HepG2 (cell line): Measurements from ENCODE around the gene RPS6KA2. TPM values are rescaled to one million over a fixed set of nuclear protein-coding genes. Genes with fewer than 3 reads are reported as not detected.
"Not testable (repeated sequence)": the region's sequence is repeated elsewhere in the genome, so short reads cannot be mapped to it uniquely, and the experiment has no call there.

Experiments
- CREM ChIP-seq, 2 experiments: sonication (generic) in 1 of 2; formaldehyde crosslinking in 1 of 2; IDR thresholded peaks; 2 replicates each; pipeline versions ENCODE4 v1.4.0 to v1.6.1; 2016 to 2020; ENCODE audit warnings: antibody characterized with exemption in 1 of 2, mild to moderate bottlenecking in 1 of 2, missing genetic modification reagents in 1 of 2
- ELF4 ChIP-seq: sonication (generic); formaldehyde crosslinking; IDR thresholded peaks from 2 replicates; pipeline ENCODE4 v1.5.0; 2020; ENCODE audit warnings: missing genetic modification reagents, mild to moderate bottlenecking, moderate library complexity, borderline replicate concordance
- PITX1 ChIP-seq: sonication (generic); formaldehyde crosslinking; IDR thresholded peaks from 2 replicates; pipeline ENCODE4 v1.5.1; 2020; ENCODE audit warnings: mild to moderate bottlenecking, missing genetic modification reagents
- POGZ ChIP-seq: sonication (generic); formaldehyde crosslinking; IDR thresholded peaks from 2 replicates; pipeline ENCODE4 v1.4.0; 2020; ENCODE audit warnings: mild to moderate bottlenecking, missing genetic modification reagents
- ZBTB38 ChIP-seq: sonication (generic); formaldehyde crosslinking; IDR thresholded peaks from 2 replicates; pipeline ENCODE4 v1.5.1; 2020; ENCODE audit warnings: mild to moderate bottlenecking, missing genetic modification reagents
- ZNF644 ChIP-seq: IDR thresholded peaks from 2 replicates; pipeline ENCODE4 v1.6.1; 2016; ENCODE audit warnings: low read depth
- polyA plus RNA-seq, 8 experiments: library from polyadenylated mRNA; depleted of rRNA in 3 of 8; stranded (reverse) in 7 of 8; unstranded in 1 of 8; fragments of >200 nt; fragmentation: Illumina TruSeq in 4 of 8; extraction: Trizol in 4 of 8; gene quantifications; 2 replicates each; pipeline versions ENCODE4 v1.2.1 to v1.2.3, GENCODE V29; 2011 to 2016; ENCODE audit warnings: low read depth in 4 of 8, missing spikeins in 1 of 8, mixed read lengths in 1 of 8; ENCODE audit not compliant: insufficient read depth in 1 of 8
- total RNA-seq, 5 experiments: library from RNA; depleted of rRNA; stranded (reverse); fragments of >200 nt; fragmentation: Illumina TruSeq; extraction: Trizol; gene quantifications; 2 replicates each; pipeline ENCODE4 v1.2.3, GENCODE V29; 2016; ENCODE audit warnings: low read depth in 1 of 5
- TF ChIP-seq, protein P1 (sequence below): sonication (generic); formaldehyde crosslinking; IDR thresholded peaks from 2 replicates; pipeline ENCODE4 v1.8.0; 2022; ENCODE audit warnings: mild to moderate bottlenecking, missing genetic modification reagents; ENCODE audit not compliant: insufficient replicate concordance
- TF ChIP-seq, protein P2 (sequence below): sonication (generic); formaldehyde crosslinking; conservative IDR thresholded peaks from 2 replicates; pipeline ENCODE4 v1.4.0; 2020; ENCODE audit warnings: mild to moderate bottlenecking, missing genetic modification reagents, moderate library complexity
- TF ChIP-seq, protein P3 (sequence below): sonication (generic); formaldehyde crosslinking; IDR thresholded peaks from 2 replicates; pipeline ENCODE4 v1.5.1; 2020; ENCODE audit warnings: mild to moderate bottlenecking, missing genetic modification reagents
- TF ChIP-seq, protein P4 (sequence below): sonication (generic); formaldehyde crosslinking; IDR thresholded peaks from 2 replicates; pipeline ENCODE4 v1.5.1; 2020; ENCODE audit warnings: mild to moderate bottlenecking, missing genetic modification reagents, borderline replicate concordance
- TF ChIP-seq, protein P5 (sequence below): sonication (generic); formaldehyde crosslinking; IDR thresholded peaks from 2 replicates; pipeline ENCODE4 v1.4.0; 2020; ENCODE audit warnings: missing genetic modification reagents, borderline replicate concordance

RPS6KA2 gene
- total and polyA plus RNA-seq, 2 of the 13 experiments (the other 11 are each of a cell fraction or from before 2014, with no cell fraction given): 0.22 to 0.38 TPM

DNA sequence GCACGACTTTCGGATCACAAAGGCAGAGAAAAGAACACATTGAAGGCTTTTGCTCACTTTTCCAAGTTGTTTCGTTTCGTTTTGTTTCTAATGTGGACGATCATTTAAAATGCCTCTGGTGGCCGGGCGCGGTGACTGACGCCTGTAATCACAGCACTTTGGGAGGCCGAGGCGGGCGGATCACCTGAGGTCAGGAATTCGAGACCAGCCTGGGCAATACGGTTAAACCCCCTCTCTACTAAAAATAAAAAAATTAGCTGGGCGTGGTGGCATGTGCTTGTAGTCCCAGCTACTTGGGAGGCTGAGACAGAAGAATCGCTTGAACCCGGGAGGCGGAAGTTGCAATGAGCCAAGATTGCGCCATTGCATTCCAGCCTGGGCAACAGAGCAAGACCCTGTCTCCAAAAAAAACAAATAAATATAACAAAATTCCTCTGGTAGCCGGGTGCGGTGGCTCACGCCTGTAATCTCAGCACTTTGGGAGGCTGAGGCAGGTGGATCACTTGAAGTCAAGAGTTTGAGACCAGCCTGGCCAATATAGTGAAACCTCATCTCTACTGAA lies 243.2 kb downstream of the RPS6KA2 start (continued):
- TF ChIP-seq, protein P1, sequence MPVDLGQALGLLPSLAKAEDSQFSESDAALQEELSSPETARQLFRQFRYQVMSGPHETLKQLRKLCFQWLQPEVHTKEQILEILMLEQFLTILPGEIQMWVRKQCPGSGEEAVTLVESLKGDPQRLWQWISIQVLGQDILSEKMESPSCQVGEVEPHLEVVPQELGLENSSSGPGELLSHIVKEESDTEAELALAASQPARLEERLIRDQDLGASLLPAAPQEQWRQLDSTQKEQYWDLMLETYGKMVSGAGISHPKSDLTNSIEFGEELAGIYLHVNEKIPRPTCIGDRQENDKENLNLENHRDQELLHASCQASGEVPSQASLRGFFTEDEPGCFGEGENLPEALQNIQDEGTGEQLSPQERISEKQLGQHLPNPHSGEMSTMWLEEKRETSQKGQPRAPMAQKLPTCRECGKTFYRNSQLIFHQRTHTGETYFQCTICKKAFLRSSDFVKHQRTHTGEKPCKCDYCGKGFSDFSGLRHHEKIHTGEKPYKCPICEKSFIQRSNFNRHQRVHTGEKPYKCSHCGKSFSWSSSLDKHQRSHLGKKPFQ (CRISPR knock-in tag): peak; percentile 39
- 0 out of 2 replicates have a peak, but pooled peaks have one; percentile 13 for TF ChIP-seq ZNF644
- TF ChIP-seq, protein P2, sequence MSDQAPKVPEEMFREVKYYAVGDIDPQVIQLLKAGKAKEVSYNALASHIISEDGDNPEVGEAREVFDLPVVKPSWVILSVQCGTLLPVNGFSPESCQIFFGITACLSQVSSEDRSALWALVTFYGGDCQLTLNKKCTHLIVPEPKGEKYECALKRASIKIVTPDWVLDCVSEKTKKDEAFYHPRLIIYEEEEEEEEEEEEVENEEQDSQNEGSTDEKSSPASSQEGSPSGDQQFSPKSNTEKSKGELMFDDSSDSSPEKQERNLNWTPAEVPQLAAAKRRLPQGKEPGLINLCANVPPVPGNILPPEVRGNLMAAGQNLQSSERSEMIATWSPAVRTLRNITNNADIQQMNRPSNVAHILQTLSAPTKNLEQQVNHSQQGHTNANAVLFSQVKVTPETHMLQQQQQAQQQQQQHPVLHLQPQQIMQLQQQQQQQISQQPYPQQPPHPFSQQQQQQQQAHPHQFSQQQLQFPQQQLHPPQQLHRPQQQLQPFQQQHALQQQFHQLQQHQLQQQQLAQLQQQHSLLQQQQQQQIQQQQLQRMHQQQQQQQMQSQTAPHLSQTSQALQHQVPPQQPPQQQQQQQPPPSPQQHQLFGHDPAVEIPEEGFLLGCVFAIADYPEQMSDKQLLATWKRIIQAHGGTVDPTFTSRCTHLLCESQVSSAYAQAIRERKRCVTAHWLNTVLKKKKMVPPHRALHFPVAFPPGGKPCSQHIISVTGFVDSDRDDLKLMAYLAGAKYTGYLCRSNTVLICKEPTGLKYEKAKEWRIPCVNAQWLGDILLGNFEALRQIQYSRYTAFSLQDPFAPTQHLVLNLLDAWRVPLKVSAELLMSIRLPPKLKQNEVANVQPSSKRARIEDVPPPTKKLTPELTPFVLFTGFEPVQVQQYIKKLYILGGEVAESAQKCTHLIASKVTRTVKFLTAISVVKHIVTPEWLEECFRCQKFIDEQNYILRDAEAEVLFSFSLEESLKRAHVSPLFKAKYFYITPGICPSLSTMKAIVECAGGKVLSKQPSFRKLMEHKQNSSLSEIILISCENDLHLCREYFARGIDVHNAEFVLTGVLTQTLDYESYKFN (CRISPR knock-in tag): peak; percentile 13; the same call in 1 of the 2 replicates
- TF ChIP-seq, protein P3, sequence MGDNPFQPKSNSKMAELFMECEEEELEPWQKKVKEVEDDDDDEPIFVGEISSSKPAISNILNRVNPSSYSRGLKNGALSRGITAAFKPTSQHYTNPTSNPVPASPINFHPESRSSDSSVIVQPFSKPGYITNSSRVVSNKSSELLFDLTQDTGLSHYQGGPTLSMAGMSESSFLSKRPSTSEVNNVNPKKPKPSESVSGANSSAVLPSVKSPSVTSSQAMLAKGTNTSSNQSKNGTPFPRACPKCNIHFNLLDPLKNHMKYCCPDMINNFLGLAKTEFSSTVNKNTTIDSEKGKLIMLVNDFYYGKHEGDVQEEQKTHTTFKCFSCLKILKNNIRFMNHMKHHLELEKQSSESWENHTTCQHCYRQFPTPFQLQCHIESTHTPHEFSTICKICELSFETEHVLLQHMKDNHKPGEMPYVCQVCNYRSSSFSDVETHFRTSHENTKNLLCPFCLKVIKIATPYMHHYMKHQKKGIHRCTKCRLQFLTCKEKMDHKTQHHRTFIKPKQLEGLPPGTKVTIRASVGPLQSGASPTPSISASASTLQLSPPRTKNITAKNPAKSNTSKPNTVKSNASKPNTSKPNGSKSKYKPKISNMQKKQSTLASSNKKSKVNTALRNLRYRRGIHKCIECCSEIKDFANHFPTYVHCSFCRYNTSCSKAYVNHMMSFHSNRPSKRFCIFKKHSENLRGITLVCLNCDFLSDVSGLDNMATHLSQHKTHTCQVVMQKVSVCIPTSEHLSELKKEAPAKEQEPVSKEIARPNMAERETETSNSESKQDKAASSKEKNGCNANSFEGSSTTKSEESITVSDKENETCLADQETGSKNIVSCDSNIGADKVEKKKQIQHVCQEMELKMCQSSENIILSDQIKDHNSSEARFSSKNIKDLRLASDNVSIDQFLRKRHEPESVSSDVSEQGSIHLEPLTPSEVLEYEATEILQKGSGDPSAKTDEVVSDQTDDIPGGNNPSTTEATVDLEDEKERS (CRISPR knock-in tag): peak; percentile 43; the same call in 1 of the 2 replicates
- TF ChIP-seq ZBTB38 (CRISPR knock-in tag): 0 out of 2 replicates have a peak, but pooled peaks have one; percentile 78
- TF ChIP-seq CREM (IDR thresholded peaks at IDR 0.05): peak; percentile 26; the same call in 1 of the 2 replicates
- not testable (repeated sequence) for TF ChIP-seq CREM (CRISPR knock-in tag; IDR thresholded peaks at IDR 0.05)
- TF ChIP-seq, protein P4, sequence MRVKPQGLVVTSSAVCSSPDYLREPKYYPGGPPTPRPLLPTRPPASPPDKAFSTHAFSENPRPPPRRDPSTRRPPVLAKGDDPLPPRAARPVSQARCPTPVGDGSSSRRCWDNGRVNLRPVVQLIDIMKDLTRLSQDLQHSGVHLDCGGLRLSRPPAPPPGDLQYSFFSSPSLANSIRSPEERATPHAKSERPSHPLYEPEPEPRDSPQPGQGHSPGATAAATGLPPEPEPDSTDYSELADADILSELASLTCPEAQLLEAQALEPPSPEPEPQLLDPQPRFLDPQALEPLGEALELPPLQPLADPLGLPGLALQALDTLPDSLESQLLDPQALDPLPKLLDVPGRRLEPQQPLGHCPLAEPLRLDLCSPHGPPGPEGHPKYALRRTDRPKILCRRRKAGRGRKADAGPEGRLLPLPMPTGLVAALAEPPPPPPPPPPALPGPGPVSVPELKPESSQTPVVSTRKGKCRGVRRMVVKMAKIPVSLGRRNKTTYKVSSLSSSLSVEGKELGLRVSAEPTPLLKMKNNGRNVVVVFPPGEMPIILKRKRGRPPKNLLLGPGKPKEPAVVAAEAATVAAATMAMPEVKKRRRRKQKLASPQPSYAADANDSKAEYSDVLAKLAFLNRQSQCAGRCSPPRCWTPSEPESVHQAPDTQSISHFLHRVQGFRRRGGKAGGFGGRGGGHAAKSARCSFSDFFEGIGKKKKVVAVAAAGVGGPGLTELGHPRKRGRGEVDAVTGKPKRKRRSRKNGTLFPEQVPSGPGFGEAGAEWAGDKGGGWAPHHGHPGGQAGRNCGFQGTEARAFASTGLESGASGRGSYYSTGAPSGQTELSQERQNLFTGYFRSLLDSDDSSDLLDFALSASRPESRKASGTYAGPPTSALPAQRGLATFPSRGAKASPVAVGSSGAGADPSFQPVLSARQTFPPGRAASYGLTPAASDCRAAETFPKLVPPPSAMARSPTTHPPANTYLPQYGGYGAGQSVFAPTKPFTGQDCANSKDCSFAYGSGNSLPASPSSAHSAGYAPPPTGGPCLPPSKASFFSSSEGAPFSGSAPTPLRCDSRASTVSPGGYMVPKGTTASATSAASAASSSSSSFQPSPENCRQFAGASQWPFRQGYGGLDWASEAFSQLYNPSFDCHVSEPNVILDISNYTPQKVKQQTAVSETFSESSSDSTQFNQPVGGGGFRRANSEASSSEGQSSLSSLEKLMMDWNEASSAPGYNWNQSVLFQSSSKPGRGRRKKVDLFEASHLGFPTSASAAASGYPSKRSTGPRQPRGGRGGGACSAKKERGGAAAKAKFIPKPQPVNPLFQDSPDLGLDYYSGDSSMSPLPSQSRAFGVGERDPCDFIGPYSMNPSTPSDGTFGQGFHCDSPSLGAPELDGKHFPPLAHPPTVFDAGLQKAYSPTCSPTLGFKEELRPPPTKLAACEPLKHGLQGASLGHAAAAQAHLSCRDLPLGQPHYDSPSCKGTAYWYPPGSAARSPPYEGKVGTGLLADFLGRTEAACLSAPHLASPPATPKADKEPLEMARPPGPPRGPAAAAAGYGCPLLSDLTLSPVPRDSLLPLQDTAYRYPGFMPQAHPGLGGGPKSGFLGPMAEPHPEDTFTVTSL: 0 out of 2 replicates have a peak, but pooled peaks have one; percentile 9
- TF ChIP-seq, protein P5, sequence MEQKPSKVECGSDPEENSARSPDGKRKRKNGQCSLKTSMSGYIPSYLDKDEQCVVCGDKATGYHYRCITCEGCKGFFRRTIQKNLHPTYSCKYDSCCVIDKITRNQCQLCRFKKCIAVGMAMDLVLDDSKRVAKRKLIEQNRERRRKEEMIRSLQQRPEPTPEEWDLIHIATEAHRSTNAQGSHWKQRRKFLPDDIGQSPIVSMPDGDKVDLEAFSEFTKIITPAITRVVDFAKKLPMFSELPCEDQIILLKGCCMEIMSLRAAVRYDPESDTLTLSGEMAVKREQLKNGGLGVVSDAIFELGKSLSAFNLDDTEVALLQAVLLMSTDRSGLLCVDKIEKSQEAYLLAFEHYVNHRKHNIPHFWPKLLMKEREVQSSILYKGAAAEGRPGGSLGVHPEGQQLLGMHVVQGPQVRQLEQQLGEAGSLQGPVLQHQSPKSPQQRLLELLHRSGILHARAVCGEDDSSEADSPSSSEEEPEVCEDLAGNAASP (CRISPR knock-in tag): peak; percentile 47; the same call in 1 of the 2 replicates
- peak; percentile 62 for TF ChIP-seq POGZ (CRISPR knock-in tag)
- peak; percentile 90; the same call in 1 of the 2 replicates for TF ChIP-seq ELF4 (CRISPR knock-in tag)
- TF ChIP-seq PITX1 (CRISPR knock-in tag): 0 out of 2 replicates have a peak, but pooled peaks have one; percentile 5
